GM20431 (cell line): ENCODE measurements around the gene PRDM16.

ENCODE experiments used
- in situ Hi-C: fragments of 300-500 bp; cut with MseI, MboI; formaldehyde crosslinking; loops from one replicate; pipeline ENCODE4 v1.15.0; 2020; ENCODE audit warnings: low sequenced_read_pairs; ENCODE audit not compliant: unreplicated experiment

PRDM16 gene

GRCh38 chr1:3335754-3336640, 267.0 kb downstream of the PRDM16 start:
- in situ Hi-C loops = no loop called here

- in situ Hi-C loops = no loop called here
These were observed 267.9 kb downstream of the PRDM16 start for GRCh38 chr1:3336641-3337630.

- in situ Hi-C loops = no loop called here
These were observed 269.1 kb downstream of the PRDM16 start for GRCh38 chr1:3337798-3338724.

GRCh38 chr1:3338725-3339070, 269.7 kb downstream of the PRDM16 start:
- in situ Hi-C loops = no loop called here

GRCh38 chr1:3339856-3340255, 270.9 kb downstream of the PRDM16 start:
- in situ Hi-C loops = no loop called here

- in situ Hi-C loops = no loop called here
These were observed 271.7 kb downstream of the PRDM16 start for GRCh38 chr1:3340548-3341235.

GRCh38 chr1:3341236-3341994, 272.4 kb downstream of the PRDM16 start:
- in situ Hi-C loops = no loop called here

GRCh38 chr1:3342960-3343359, 274.0 kb downstream of the PRDM16 start:
- in situ Hi-C loops = no loop called here

- in situ Hi-C loops = no loop called here
These were observed 275.4 kb downstream of the PRDM16 start for GRCh38 chr1:3344395-3344794.

- in situ Hi-C loops = no loop called here
These were observed 276.8 kb downstream of the PRDM16 start for GRCh38 chr1:3345792-3346191.

GRCh38 chr1:3346478-3346877, 277.5 kb downstream of the PRDM16 start:
- in situ Hi-C loops = no loop called here

GRCh38 chr1:3347257-3348020, 278.4 kb downstream of the PRDM16 start:
- in situ Hi-C loops = no loop called here

- in situ Hi-C loops = no loop called here
These were observed 279.3 kb downstream of the PRDM16 start for GRCh38 chr1:3348196-3348865.

- in situ Hi-C loops = no loop called here
These were observed 280.4 kb downstream of the PRDM16 start for GRCh38 chr1:3349161-3349967.

GRCh38 chr1:3349968-3350299, 280.9 kb downstream of the PRDM16 start:
- in situ Hi-C loops = no loop called here

GRCh38 chr1:3350506-3351261, 281.7 kb downstream of the PRDM16 start:
- in situ Hi-C loops = no loop called here
